A549 (cell line): ENCODE measurements around the gene TBX5. TPM values are rescaled to one million over a fixed set of nuclear protein-coding genes. Genes with fewer than 3 reads are reported as not detected.
"Not testable (repeated sequence)": the region's sequence is repeated elsewhere in the genome, so short reads cannot be mapped to it uniquely, and the experiment has no call there.

ENCODE experiments used
- ATAC-seq, 2 experiments: fragments of 200-7000 bp in 1 of 2; fragments of >200 bp in 1 of 2; cut with Nextera tagmentation in 1 of 2; cut with Tn5 transposase in 1 of 2; 3 replicates each; pipeline versions ENCODE4 v1.8.0 to v1.9.1; 2018 to 2020; ENCODE audit warnings: mild to moderate bottlenecking in 1 of 2, moderate library complexity in 1 of 2
- CTCF ChIA-PET: fragments of 300-600 bp; sonication (Branson Sonifier 250); formaldehyde crosslinking; extraction: SDS; loops from one replicate; lab custom pipeline; 2021; ENCODE audit warnings: antibody characterized with exemption, inconsistent platforms; lab: Yijun Ruan, JAX
- POLR2A ChIA-PET: fragments of 350-600 bp; formaldehyde crosslinking; extraction: SDS; loops from one replicate; lab custom pipeline; 2021; ENCODE audit warnings: antibody characterized with exemption, inconsistent platforms; lab: Yijun Ruan, JAX
- DNase-seq, 2 experiments: peaks; one replicate each; pipeline versions ENCODE4 v3.0.0 to v3.0.0-alpha.2; 2011 to 2016; ENCODE audit warnings: low read depth in 1 of 2, low spot score in 1 of 2
- FAIRE-seq: peaks from 2 replicates; lab custom pipeline; 2011; peaks lifted over from hg19 to GRCh38; lab: Jason Lieb, UNC
- H3K27ac ChIP-seq, 2 experiments: fragments of >200 bp; sonication (Bioruptor Twin); formaldehyde crosslinking; 3 replicates each; pipeline ENCODE4 v1.5.1; 2016 to 2017
- H3K4me1 ChIP-seq: fragments of >200 bp; sonication (Bioruptor Twin); formaldehyde crosslinking; 3 replicates; pipeline ENCODE4 v1.6.1; 2016
- H3K4me2 ChIP-seq: fragments of >200 bp; sonication (Bioruptor Twin); formaldehyde crosslinking; 3 replicates; pipeline ENCODE4 v1.6.1; 2016
- H3K4me3 ChIP-seq: fragments of >200 bp; sonication (Bioruptor Twin); formaldehyde crosslinking; 3 replicates; pipeline ENCODE4 v1.5.1; 2016
- H3K9me3 ChIP-seq: fragments of >200 bp; sonication (Bioruptor Twin); formaldehyde crosslinking; 3 replicates; pipeline ENCODE4 v1.6.1; 2016
- ATOH8 ChIP-seq: fragments of 250-450 bp; sonication (Bioruptor Pico); IDR thresholded peaks from 2 replicates; pipeline ENCODE4 v1.5.0; 2020; ENCODE audit warnings: low read depth, mild to moderate bottlenecking, moderate library complexity
- CBX8 ChIP-seq: fragments of 200-600 bp; sonication (generic); IDR thresholded peaks from 2 replicates; pipeline ENCODE4 v1.6.1; 2016
- E2F6 ChIP-seq: IDR thresholded peaks from 2 replicates; pipeline ENCODE4 v1.6.1; 2012; ENCODE audit warnings: low read depth, borderline replicate concordance
- ELK1 ChIP-seq: fragments of 150-350 bp; IDR thresholded peaks from 2 replicates; pipeline ENCODE4 v1.6.1; 2014; ENCODE audit warnings: low read depth, mild to moderate bottlenecking, low read length
- EP300 ChIP-seq, 2 experiments: fragments of >200 bp; sonication (Bioruptor Twin); formaldehyde crosslinking; IDR thresholded peaks; 2 replicates in 1 of 2; 3 replicates in 1 of 2; pipeline ENCODE4 v1.6.1; 2016 to 2017
- FOSB ChIP-seq: fragments of 250-450 bp; sonication (Bioruptor Pico); IDR thresholded peaks from 2 replicates; pipeline ENCODE4 v1.5.0; 2020; ENCODE audit warnings: mild to moderate bottlenecking, moderate library complexity
- FOSL2 ChIP-seq, 2 experiments: fragments of 450-650 bp in 1 of 2; fragments of >200 bp in 1 of 2; sonication (Bioruptor Twin) in 1 of 2; formaldehyde crosslinking; IDR thresholded peaks; 2 replicates each; pipeline versions ENCODE4 v1.5.0 to v1.6.1; 2016 to 2020; ENCODE audit warnings: mild to moderate bottlenecking in 1 of 2, moderate library complexity in 1 of 2
- FOXS1 ChIP-seq: fragments of 250-450 bp; sonication (Bioruptor Pico); IDR thresholded peaks from 2 replicates; pipeline ENCODE4 v1.5.0; 2020; ENCODE audit warnings: mild to moderate bottlenecking, moderate library complexity
- GATA3 ChIP-seq: IDR thresholded peaks from 2 replicates; pipeline ENCODE4 v1.6.1; 2012; ENCODE audit warnings: borderline replicate concordance
- HMGXB4 ChIP-seq: fragments of 250-450 bp; sonication (Bioruptor Pico); IDR thresholded peaks from 2 replicates; pipeline ENCODE4 v1.5.0; 2021; ENCODE audit warnings: mild to moderate bottlenecking, moderate library complexity, borderline replicate concordance
- HOXB5 ChIP-seq: fragments of 250-450 bp; sonication (Bioruptor Pico); IDR thresholded peaks from 2 replicates; pipeline ENCODE4 v1.5.0; 2020; ENCODE audit warnings: mild to moderate bottlenecking, moderate library complexity
- JUNB ChIP-seq: fragments of >200 bp; sonication (Bioruptor Twin); formaldehyde crosslinking; IDR thresholded peaks from 2 replicates; pipeline ENCODE4 v1.6.1; 2016
- KDM1A ChIP-seq: fragments of 200-600 bp; sonication (generic); IDR thresholded peaks from 2 replicates; pipeline ENCODE4 v1.6.1; 2016; ENCODE audit warnings: low read depth, mild to moderate bottlenecking
- MAFK ChIP-seq: fragments of 450-650 bp; IDR thresholded peaks from 2 replicates; pipeline ENCODE4 v1.6.1; 2014; ENCODE audit not compliant: partially characterized antibody
- PBX3 ChIP-seq: IDR thresholded peaks from 2 replicates; pipeline ENCODE4 v1.6.1; 2012
- PHF8 ChIP-seq: fragments of 200-600 bp; sonication (generic); IDR thresholded peaks from 2 replicates; pipeline ENCODE4 v1.6.1; 2016; ENCODE audit warnings: low read depth, mild to moderate bottlenecking, antibody characterized with exemption, moderate library complexity, borderline replicate concordance
- RAD21 ChIP-seq, 2 experiments: fragments of >200 bp in 1 of 2; sonication (Bioruptor Twin) in 1 of 2; formaldehyde crosslinking in 1 of 2; IDR thresholded peaks in 1 of 2; conservative IDR thresholded peaks in 1 of 2; 2 replicates in 1 of 2; 3 replicates in 1 of 2; pipeline ENCODE4 v1.6.1; 2012 to 2018; ENCODE audit warnings: inconsistent platforms in 1 of 2
- RCOR1 ChIP-seq: fragments of 150-350 bp; IDR thresholded peaks from 2 replicates; pipeline ENCODE4 v1.6.1; 2014; ENCODE audit warnings: antibody characterized with exemption, low read length, low read depth
- RNF2 ChIP-seq: fragments of 200-600 bp; sonication (generic); IDR thresholded peaks from 2 replicates; pipeline ENCODE4 v1.6.1; 2016; ENCODE audit warnings: low read depth, mild to moderate bottlenecking, antibody characterized with exemption, moderate library complexity, borderline replicate concordance
- USF2 ChIP-seq: fragments of 450-650 bp; IDR thresholded peaks from 2 replicates; pipeline ENCODE4 v1.6.1; 2014; ENCODE audit warnings: antibody characterized with exemption
- ZC3H11A ChIP-seq: fragments of 450-650 bp; IDR thresholded peaks from 2 replicates; pipeline ENCODE4 v1.6.1; 2014; ENCODE audit warnings: antibody characterized with exemption, mild to moderate bottlenecking
- ZFP36 ChIP-seq: fragments of 450-650 bp; IDR thresholded peaks from 2 replicates; pipeline ENCODE4 v1.6.1; 2014; ENCODE audit warnings: borderline replicate concordance; ENCODE audit not compliant: partially characterized antibody
- ZNF302 ChIP-seq: fragments of 250-450 bp; sonication (Bioruptor Pico); IDR thresholded peaks from 2 replicates; pipeline ENCODE4 v1.9.0; 2021; ENCODE audit warnings: inconsistent platforms, mild to moderate bottlenecking, moderate library complexity
- ZSCAN20 ChIP-seq: fragments of 250-450 bp; sonication (Bioruptor Pico); IDR thresholded peaks from 2 replicates; pipeline ENCODE4 v1.8.0; 2022; ENCODE audit warnings: mild to moderate bottlenecking, moderate library complexity
- WGBS: methylation state at CpG from one replicate; pipeline ENCODE4 v1.1.6; 2017; ENCODE audit errors: missing lambda C conversion rate; 5-methylcytosine and 5-hydroxymethylcytosine counted together
- polyA plus RNA-seq, 4 experiments: library from polyadenylated mRNA; depleted of rRNA in 3 of 4; stranded (reverse); fragments of >200 nt; fragmentation: RNase III in 1 of 4; extraction: RNeasy Plus Mini Kit Qiagen cat#74134 plus additional on column Dnase treatment in 1 of 4; gene quantifications; 2 replicates in 3 of 4; 3 replicates in 1 of 4; pipeline ENCODE4 v1.2.3, GENCODE V29; 2011 to 2017

Gene TBX5
- polyA plus RNA-seq, 2 of the 4 experiments (the other 2 are of a cell fraction), result not detected

GRCh38 chr12:114355389-114356088 lies 50.4 kb downstream of the TBX5 start:
- no peak for TF ChIP-seq RNF2
- peak in 1 of 2 experiments; percentile 46; a peak in 2 of 5 replicates for TF ChIP-seq RAD21 (conservative IDR thresholded peaks at IDR 0.05 in 1 of 2, IDR thresholded peaks at IDR 0.05 in 1 of 2)
- no peak for TF ChIP-seq HMGXB4 (CRISPR knock-in tag)
- TF ChIP-seq PHF8, result no peak
- TF ChIP-seq HOXB5 (CRISPR knock-in tag), result no peak
- ChIA-PET CTCF (interaction anchor here (0.7 to 1.2 kb wide), 2 partner anchors 11 to 153 kb away, joined by 3 to 6 read pairs; no protein-coding TSS in a partner anchor), POLR2A (no interaction called here)
- Histone ChIP-seq H3K27ac (no peak overlapping the region), H3K4me2 (no peak overlapping the region), H3K9me3 (no peaks in the 10 kb centered on the region), H3K4me1 (no peaks in the 10 kb centered on the region), H3K4me3 (no peak overlapping the region)
- DNase-seq, result peak in 1 of 2 experiments; percentile 58
- FAIRE-seq, result no peak
- ATAC-seq, result peak; percentile 50 to 90; a peak in 4 of 6 replicates
- WGBS, result 16% methylated on average over 13 of the region's 16 CpGs

- WGBS, result 14% methylated on average over 7 of the region's 7 CpGs
- FAIRE-seq, H3K27ac ChIP-seq, H3K4me1 ChIP-seq, DNase-seq, H3K4me3 ChIP-seq, H3K4me2 ChIP-seq, POLR2A ChIA-PET, H3K9me3 ChIP-seq, ATAC-seq: not testable (repeated sequence)
- CTCF ChIA-PET, result interaction anchor here (0.6 kb wide), 1 partner anchor 1485 kb away, joined by 3 read pairs; no protein-coding TSS in a partner anchor
Observed at GRCh38 chr12:114349239-114349638, 56.7 kb downstream of the TBX5 start.

GRCh38 chr12:114347861-114348260 lies 58.1 kb downstream of the TBX5 start:
- H3K4me2 ChIP-seq, result no peak overlapping the region
- no peak for FAIRE-seq
- no peaks in the 10 kb centered on the region for H3K4me1 ChIP-seq
- TF ChIP-seq KDM1A, result no peak
- TF ChIP-seq PBX3, result no peak
- TF ChIP-seq CBX8, result no peak
- no peak for TF ChIP-seq MAFK
- TF ChIP-seq ZSCAN20 (CRISPR knock-in tag), result no peak
- TF ChIP-seq ATOH8, result no peak
- no peak for TF ChIP-seq USF2
- TF ChIP-seq EP300 (IDR thresholded peaks at IDR 0.05), result no peak
- no peak for TF ChIP-seq JUNB
- TF ChIP-seq ZFP36, result no peak
- no peak for TF ChIP-seq ZC3H11A
- no peak for TF ChIP-seq FOSB (CRISPR knock-in tag)
- no peak for TF ChIP-seq FOXS1 (CRISPR knock-in tag)
- TF ChIP-seq RCOR1, result no peak
- no peak for TF ChIP-seq ELK1
- TF ChIP-seq ZNF302 (CRISPR knock-in tag), result no peak
- TF ChIP-seq GATA3, result no peak
- no peak for TF ChIP-seq FOSL2 (IDR thresholded peaks at IDR 0.05)
- no peak for TF ChIP-seq FOSL2 (CRISPR knock-in tag; IDR thresholded peaks at IDR 0.05)
- no peak for TF ChIP-seq E2F6
- TF ChIP-seq, all 56 proteins: peak for 0
- ChIA-PET CTCF (interaction anchor here (1.9 kb wide), 1 partner anchor 31 kb away, joined by 4 read pairs; no protein-coding TSS in a partner anchor), POLR2A (interaction anchor here (0.5 kb wide), 1 partner anchor 384 kb away, joined by 6 read pairs; no protein-coding TSS in a partner anchor)
- ATAC-seq (no peak), DNase-seq (no peak)
- Histone ChIP-seq H3K4me3 (no peak overlapping the region), H3K27ac (no peak overlapping the region), H3K9me3 (no peaks in the 10 kb centered on the region)
- WGBS, result 18% methylated on average over 3 of the region's 3 CpGs
